ENCODE measurements around the gene CRTAP.
"Not testable (repeated sequence)": the region's sequence is repeated elsewhere in the genome, so short reads cannot be mapped to it uniquely, and the experiment has no call there.

Gene CRTAP

GRCh38 chr3:33145221-33145900 is 31.5 kb downstream of the CRTAP start:
- DNase-seq: no peak

GRCh38 chr3:33145901-33146580 is 32.2 kb downstream of the CRTAP start:
- DNase-seq: no peak

DNA sequence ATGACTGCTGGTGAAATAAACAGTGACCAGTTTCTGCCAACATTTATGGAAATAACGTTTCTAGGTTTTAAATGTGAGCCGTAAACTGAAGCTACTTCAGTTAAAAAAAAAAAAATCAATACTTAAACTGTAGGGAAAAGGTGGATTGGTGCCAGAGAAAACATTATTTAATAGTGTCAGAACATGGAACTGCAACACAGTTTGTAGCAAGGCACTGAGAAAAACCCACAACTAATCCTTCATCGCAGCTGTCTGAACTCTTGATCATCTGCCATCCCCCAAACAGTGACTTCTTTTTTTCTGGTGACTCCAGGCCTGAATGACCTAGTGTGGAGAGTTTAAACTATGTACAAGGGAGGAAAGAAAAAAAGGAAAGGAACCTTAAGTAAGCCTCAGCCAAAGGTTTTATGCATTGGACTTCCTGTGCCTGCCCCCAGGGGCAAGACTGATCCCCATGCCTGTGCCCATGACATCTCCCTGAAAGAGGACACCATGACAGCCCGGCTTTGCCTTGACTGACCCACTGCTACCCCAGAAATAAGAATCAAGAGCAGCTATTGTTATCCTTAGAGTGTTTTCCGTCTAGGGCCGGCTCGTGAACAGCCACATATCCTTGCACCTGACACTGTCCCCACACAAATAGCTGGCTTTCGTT is 33.1 kb downstream of the CRTAP start:
- no peak for DNase-seq

GRCh38 chr3:33149342-33149741 is 35.5 kb downstream of the CRTAP start:
- DNase-seq: no peak

- peak; percentile 9 for DNase-seq
Measured at GRCh38 chr3:33152363-33153360, 38.8 kb downstream of the CRTAP start.

DNA sequence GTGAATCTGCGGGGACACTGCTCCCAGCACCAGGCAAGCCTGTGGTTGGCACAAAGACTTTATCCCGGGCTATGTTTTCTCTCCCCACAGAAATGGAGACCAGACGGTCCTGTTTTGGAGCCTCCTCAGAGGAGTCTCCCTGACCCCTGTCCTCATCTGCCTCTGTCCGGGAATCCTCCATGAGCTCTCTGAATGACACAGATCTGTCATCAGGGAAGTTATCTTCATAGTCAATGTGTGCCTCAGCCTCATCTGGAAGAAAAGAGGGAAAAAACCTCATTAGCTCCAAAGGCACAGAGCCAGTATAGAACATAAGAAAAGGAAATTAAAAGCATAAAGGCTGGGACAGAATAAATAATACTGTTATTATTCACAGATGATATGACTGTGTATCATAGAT is 40.0 kb downstream of the CRTAP start:
- no peak for DNase-seq

- no peak for DNase-seq
Measured at GRCh38 chr3:33155301-33155700, 41.5 kb downstream of the CRTAP start.

GRCh38 chr3:33159234-33159633 is 45.4 kb downstream of the CRTAP start:
- no peak for DNase-seq

DNA sequence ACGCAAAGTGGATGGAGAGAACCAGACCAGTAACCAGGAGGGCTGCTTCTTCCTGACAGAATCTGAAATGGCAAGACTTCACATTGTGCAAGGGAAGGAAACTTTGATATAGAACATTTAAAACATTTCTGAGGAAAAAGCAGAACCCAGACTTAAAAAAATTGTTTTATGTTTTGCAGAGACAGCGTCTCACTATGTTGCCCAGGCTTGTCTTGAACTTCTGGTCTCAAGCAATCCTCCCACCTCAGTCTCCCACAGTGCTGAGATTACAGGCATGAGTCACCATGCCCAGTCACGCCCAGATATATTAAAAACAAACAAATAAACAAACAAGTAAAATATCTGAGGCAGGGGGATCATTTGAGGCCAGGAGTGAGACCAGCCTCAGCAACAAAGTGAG is 46.2 kb downstream of the CRTAP start:
- no peak for DNase-seq

DNA sequence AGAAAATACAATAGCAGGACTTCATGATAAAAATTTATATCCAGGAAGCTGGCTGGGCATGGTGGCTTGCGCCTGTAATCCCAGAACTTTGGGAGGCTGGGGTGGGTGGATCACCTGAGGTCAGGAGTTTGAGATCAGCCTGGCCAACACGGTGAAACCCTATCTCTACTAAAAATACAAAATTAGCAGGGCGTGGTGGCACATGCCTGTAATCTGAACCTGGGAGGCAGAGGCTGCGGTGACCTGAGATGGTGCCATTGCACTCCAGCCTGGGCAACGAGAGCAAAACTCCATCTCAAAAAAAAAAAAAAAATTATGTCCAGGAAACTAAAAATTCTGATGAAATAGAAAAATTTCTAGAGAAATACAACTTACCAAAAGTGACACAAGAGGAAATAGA is 48.8 kb downstream of the CRTAP start:
- not testable (repeated sequence) for DNase-seq

- no peak for DNase-seq
Measured at GRCh38 chr3:33165372-33165771, 51.6 kb downstream of the CRTAP start.

- no peak for DNase-seq
Measured at GRCh38 chr3:33166095-33166494, 52.3 kb downstream of the CRTAP start.

DNA sequence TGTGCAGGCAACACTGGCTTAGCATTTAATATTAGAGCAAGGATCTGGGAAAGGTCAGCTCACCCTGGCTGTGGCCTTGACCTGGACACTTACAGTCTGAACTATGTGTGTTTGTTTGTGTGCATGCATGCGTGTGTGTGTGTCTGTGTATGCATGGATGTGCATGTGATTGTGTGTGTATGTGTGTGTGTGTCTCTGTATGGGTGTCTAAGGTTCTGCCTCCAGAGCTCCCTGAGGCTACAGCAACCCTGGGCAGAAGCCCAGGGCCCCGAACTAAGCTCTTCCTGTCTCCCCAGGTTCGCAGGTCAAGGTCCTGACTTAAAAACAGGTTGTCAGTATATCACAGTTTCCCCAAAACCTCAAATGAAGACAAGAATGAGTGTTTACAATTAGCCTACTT is 53.5 kb downstream of the CRTAP start:
- DNase-seq: no peak

DNA sequence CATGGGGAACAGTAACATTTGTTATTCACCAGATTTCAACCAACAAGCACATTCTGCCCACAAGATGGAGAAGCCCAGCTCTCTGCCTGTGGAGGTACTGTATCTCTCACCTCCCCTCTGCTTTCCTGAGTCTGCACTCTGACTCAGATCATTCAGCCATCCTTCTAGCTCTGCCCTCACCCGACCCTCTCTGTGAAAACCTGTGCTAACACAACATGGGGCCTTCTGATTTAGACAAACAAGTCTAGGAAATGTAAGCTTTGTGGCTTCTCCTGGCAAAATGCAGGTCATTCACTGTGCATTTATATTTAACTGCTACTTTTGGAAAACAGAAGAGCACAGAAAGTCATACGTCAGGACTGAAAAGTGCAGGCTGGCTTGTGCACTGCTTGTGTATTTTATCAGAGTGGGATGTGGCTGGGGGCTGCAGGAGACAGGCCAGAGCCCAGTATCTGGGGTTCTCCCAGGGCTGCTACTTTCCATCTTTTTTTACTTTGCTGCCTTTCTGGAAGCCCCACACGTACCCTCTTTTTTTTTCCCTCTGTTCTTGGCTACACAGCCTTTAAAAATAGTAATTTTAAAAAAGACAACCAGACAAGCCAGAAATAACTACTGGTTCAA is 54.0 kb downstream of the CRTAP start:
- DNase-seq: no peak

DNA sequence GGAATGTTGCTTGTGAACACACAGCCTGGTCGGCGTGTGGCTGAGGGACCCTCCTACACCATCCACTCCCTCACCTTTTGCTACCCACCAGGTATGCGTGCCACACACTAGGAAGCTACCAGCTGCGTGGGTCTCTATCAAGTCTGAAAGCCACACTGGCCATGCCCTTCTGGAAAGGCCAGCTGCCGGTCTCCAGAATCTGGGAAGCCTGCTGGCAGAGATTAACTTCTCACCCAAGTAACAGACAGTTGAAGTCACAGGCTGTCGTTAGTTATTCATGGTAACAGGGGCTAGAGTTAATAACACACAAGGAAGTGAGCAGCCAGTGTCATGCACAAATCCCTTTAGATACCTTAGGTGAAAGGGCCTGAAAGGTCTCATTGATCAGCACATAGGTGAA is 56.7 kb downstream of the CRTAP start:
- no peak for DNase-seq

GRCh38 chr3:33171580-33171979 is 57.8 kb downstream of the CRTAP start:
- no peak for DNase-seq

DNA sequence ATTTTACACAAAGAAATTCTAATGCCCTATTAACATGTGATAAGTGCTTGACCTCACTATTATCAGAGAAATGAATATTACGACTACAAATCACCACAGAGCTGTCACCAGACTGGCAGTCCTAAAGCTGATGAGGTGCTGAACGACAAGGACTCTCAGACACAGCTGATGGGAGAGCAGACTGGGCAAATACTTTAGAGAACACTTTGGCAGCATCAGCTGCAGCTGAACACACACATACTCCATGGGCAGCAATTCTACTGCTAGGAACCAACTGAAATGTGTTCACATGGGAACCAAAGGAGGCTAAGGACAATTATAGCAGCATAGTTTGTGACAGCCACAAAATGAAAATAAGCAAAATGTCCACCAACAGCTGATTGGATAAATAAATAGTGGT is 59.3 kb downstream of the CRTAP start:
- DNase-seq: peak; percentile 82

GRCh38 chr3:33173672-33174071 is 59.9 kb downstream of the CRTAP start:
- no peak for DNase-seq

DNA sequence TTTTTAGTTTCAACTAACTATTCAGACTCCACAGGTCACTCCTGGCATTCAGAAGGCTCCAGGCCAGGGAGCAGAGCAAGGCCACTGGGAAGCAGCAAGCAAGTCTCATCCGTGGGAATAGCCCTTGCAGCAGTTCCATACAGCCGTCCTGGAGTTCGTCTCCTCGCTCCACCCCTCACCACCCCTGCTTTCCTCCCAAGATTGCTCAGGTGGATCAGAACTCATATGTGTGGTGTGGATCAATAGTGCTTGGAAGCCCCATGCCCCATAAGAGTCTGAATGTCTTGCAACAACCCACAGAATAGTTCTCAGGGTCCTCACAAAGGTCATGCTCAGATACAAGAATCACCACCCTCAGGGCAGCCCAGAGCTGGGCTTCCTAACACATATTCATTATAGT is 60.3 kb downstream of the CRTAP start:
- no peak for DNase-seq

- peak; percentile 21 for DNase-seq
Measured at GRCh38 chr3:33174711-33175414, 61.0 kb downstream of the CRTAP start.

- no peak for DNase-seq
Measured at GRCh38 chr3:33179132-33179531, 65.3 kb downstream of the CRTAP start.

DNA sequence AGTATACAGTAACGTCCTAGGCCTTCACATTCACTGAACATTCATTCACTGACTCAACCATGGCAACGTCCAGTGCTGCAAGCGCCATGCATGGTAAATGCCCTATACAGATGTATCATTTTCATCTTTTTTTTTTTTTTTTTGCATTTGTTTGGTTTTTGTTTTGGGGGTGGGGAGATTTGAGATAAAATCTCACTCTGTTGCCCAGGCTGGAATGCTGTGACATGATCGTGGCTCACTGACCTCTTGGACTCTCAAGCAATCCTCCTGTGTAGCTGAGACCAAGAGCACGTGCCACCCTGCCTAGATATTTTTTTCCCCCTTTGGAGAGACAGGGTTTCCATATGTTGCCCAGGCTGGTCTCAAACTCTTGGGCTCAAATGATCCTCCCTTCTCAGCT is 67.4 kb downstream of the CRTAP start:
- DNase-seq: no peak
